Skeletal muscle cell (primary cell): ENCODE results near the gene USF3.

Source experiments
- DNase-seq: peaks from one replicate; pipeline ENCODE4 v3.0.0-alpha.2; 2010; ENCODE audit warnings: low read depth
- H3K4me3 ChIP-seq: 2 replicates; pipeline ENCODE4 v1.5.1; 2011; ENCODE audit warnings: low read depth, mild to moderate bottlenecking, control low read depth, low read length, moderate library complexity

USF3 gene

DNA sequence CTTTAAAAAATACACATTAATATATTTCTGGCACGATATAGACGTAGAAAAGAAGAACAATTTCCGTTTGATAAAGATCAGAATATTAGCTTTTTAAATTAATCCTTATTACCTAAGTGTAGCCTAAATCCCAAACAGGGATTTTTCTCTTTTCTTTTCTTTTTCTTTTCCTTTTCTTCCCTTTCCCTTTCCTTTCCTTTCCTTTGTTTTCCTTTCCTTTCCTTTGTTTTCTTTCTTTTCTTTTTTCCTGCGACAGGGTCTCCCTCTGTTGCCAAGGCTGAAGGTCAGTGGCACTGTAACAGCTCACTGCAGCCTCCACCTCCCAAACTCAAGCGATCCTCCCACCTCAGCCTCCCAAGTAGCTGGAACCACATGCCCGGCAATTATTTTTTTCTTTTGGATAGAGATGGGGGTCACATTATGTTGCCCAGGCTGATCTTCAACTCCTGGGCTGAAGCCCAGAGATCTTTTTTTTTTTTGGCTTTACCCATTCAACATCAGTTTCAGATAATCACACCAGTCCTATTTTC, 1.8 kb upstream of the USF3 start:
- no peak overlapping the region for H3K4me3 ChIP-seq
- no peak for DNase-seq

DNA sequence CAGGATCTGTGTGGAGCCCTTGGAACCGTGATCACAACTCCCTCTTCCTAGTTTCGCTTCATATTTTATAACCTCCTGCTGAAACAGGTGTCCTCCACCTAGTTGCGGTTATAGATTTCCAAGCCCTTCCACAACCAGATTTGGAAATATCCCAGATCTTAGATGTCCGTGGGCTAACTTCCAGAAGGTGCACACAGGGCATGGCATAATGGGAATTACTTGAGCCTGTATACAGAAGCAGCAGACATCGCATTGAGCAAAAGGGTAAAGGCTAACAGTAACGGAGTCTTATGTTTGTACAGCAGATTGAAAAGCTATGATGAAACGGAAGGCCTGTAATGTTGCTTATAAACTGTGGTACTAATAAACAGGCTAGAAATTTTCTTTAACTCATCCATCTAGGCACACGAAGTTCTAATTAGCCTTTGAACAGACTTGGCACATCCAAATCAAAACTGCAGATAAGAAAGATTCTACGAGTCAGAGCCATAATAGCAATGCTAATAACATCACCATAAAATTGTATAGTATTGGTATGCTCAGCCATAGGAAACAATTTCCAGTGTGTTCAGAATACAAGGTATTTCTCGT, 1.2 kb upstream of the USF3 start:
- H3K4me3 ChIP-seq, result peak overlapping the region; percentile 79
- DNase-seq, result no peak

DNA sequence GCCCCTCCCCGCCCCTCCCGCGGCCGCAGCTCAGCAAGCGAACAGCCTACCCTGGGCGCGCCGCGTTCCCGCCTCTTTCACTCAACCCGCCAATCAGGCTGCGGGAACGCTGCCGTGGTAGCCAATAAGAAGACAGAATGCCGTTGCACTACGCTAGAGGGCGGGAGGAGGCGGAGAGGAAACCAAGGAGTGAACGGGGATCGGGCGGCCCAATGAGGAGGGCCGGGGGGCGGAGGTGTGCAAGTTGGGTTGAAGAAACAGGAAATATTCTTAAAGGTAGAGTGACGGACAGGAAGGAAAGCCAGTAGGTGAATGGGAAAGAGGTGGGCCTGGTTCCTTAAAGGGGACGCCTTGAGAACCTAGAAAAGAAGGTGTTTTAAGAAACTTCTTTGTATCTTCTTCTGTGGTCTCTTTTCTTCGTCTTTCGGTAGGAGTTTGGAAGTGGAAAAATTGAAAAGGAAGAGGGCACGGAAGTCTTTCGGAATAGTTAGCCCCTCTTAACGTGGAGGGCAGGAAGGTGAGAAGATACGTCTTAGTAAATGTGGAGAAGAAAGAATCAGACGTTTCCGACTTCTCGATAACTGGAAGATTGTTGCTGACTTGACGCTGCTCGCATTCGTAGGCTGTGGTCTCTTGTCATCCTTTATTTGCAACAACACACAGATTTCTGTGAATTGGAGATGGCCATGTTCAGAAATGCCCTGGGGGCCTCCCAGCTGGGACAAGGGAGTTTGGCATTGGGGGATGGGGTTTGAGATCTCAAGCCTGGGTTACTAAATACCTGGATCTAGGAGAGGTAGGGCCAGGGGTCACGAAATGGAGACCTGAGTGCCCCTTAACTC, 437 bp upstream of the USF3 start:
- peak overlapping the region; percentile 79 for H3K4me3 ChIP-seq
- peak; percentile 98 for DNase-seq

DNA sequence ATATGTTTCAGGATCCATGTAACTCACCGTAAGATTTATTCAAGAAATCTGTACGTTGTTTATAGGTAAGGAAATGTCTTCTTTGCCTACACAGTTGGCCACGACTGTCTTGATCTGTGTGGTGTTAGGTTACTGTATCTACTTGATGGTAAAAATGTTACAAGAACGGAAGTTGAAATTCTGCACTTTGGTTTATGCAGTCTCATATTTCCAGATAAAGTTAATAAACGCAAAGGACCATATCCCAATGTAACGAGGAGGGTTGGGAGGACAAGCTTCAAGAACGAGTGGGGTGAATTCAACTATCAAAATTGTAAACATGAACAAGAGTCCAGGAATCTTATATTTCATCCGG, 1.0 kb downstream of the USF3 start:
- H3K4me3 ChIP-seq, result peak overlapping the region; percentile 77
- DNase-seq, result no peak

DNA sequence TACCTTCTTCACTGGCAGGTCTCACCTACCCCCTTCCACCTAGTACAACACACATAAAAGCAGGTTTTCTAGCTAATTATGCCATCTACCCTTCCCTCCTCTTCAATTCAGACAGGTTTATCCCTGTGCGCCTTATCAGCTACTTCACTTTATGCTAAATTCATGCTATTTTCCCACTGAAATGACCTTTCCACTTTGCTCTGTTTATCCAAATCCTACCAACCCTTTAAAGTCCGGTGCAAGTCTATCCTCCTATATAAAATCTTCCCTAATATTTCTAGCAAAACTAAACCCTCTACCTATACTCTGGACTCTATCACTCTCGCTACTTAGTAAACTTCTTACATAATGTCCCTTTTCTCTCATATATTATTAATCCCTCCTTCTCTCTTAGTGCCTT, 6.0 kb downstream of the USF3 start:
- no peak overlapping the region for H3K4me3 ChIP-seq
- no peak for DNase-seq

DNA sequence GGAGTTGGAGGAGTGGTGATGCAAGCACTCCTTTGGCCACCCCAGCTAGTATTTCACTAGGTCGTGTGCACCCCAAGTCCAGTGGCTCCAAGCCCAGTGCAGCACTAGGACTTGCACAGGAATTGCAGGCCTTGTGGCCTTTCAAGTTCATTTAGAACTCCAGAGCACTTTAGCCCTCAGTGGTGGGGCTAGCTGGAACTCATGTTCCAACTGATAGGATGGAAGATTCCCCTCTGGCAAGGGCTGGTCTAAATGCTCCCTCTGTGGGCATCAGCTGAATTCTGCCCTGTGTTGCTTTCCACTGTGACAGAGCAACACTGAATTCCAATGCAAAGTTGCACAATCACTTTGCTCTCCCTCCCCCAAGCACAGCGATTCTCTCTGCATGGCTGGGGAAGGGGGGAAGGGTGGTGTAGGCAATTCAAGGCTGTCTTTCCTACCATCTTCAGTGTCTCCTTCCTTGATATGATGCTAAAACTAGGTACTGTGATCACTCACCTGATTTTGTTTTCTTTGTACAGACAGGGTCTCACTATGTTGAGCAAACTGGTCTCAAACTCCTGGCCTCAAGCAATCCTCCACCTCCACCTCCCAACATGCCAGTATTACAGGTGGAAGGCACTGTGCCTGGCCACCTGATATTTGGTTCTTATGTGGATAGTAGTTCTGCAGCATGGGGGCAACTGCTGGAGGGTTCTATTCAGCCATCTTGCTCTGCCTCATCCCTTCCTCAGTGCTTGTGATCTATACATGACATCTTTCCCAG, 10.3 kb downstream of the USF3 start:
- no peak overlapping the region for H3K4me3 ChIP-seq

DNA sequence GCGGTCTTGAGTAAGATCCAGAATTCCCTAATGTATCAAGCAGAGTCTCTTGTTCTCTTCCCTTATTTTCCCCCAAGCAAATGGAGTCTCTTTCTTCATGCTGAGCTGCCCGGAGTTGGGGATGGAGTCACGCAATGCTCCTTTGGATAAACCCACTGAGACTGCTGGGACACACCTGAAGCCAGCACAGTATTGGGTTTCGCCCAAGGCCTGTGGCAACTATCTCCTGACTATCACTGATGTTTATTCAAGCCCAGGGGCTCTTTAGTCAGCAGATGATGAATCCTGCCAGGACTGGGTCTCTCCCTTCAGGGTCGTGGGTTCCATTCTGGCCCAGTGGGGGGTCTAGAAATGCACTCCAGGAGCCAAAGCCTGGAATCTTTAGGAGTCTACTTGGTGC, 11.3 kb downstream of the USF3 start:
- H3K4me3 ChIP-seq, result no peak overlapping the region
- DNase-seq, result no peak

More for the DNA sequence above, 10.3 kb downstream of the USF3 start:
- no peak for DNase-seq

DNA sequence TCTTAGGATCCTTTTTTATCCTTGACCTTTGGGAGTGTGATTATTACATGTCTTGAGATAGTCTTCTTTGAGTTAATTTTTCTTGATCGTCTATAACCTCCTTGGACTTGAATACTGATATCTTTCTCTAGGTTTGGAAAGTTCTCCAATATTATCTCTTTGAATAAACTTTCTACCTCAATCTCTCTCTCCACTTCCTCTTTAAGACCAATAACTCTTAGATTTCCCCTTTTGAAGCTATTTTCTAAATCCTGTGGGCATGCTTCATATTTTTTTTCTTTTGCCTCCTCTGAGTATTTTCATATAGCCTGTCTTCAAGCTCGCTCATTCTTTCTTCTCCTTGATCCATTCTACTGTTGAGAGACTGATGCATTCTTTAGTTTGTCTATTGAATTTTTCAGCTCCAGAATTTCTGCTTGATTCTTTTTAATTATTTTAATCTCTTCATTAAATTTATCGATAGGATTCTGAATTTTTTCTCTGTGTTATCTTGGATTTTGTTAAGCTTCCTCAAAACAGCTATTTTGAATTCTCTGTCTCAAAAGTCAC, 12.1 kb downstream of the USF3 start:
- H3K4me3 ChIP-seq, result no peak overlapping the region
- no peak for DNase-seq

DNA sequence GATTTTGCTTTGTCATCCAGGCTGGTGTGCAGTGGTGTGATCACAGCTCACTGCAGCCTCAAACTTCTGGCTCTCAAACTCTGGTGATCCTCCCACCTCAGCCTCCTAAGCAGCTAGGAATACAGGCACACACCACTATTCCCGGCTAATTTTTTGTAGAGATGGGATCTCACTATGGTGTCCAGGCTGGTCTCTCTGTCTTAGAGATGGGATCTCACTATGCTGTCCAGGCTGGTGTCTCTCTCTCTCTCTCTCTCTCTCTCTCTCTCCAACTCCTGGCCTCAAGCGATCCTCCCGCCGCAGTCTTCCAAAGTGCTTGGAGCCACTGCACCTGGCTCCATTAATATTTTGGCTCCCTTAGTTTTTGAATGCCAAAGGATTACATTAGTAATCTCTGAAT, 17.7 kb downstream of the USF3 start:
- DNase-seq, result no peak
- H3K4me3 ChIP-seq, result no peak overlapping the region

DNA sequence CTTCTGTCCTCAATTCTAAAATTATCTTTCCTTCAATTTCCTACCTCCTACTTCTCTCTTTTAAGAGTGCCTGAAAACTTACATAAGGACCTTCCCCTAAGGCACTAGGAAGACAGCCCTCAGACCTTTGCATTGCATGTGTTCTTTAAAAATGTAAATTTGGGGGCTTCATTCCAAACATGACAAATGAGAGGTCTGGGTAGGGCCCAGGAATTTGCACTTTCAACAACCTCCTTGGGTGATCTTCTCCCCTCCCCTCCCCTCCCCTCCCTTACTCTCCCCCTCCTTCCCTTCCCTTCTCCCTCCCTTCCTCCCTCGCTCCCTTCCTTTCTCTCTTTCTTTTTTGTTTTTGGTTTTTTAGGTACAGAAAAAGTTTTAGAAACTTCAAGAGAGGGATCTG, 18.7 kb downstream of the USF3 start:
- no peak overlapping the region for H3K4me3 ChIP-seq
- DNase-seq, result no peak

DNA sequence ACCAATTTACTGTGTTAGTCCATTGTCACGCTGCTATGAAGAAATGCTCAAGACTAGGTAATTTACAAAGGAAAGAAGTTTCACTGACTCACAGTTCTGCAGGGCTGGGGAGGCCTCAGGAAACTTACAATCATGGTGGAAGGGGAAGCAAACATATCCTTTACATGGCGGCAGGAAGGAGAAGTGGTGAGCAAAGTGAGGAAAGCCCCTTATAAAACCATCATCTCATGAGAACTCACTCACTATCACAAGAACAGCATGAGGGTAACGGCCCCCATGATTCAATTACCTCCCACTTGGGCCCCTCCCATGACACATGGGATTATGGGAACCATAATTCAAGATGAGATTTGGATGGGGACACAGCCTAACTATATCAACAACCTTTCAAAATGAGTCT, 20.2 kb downstream of the USF3 start:
- H3K4me3 ChIP-seq, result no peak overlapping the region
- DNase-seq, result no peak

DNA sequence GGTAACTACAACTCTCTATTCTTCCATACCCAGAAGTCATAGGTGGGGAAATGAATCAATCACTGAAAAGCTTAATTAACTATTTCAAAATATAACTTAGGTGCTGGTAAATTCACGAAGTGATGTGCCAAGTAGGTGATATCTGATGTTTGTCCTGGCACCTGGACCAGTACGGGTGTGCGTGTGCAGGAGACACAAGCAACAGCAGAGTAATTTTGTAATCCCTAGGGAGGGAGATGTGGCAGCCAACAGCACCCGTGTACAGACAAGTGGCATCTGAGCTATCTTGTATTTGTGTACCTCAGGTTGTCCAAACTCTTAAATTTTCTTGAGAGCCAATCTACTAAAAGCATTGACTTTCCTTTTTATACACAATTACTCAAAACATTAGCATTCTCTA, 22.8 kb downstream of the USF3 start:
- H3K4me3 ChIP-seq, result no peak overlapping the region
- DNase-seq, result no peak

DNA sequence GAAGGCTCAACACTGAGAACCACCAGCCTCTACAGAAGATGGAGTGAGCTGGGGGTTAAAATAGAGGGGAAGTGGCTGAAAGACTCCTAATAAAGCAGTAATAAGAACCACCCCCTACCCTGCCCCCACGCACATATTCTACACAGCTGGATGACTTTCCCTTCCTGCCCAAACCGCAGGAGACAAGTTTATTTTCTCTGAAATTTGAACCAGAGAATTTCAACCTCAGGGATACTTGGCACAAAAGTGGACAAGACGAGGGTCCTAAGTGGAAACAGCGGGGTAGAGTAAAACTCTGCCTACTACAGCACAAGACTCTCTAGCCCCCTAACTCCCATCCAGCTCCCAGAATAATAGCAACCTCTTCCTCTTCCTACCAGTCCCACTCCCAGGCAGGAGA, 28.4 kb downstream of the USF3 start:
- DNase-seq, result peak; percentile 26
- no peak overlapping the region for H3K4me3 ChIP-seq

DNA sequence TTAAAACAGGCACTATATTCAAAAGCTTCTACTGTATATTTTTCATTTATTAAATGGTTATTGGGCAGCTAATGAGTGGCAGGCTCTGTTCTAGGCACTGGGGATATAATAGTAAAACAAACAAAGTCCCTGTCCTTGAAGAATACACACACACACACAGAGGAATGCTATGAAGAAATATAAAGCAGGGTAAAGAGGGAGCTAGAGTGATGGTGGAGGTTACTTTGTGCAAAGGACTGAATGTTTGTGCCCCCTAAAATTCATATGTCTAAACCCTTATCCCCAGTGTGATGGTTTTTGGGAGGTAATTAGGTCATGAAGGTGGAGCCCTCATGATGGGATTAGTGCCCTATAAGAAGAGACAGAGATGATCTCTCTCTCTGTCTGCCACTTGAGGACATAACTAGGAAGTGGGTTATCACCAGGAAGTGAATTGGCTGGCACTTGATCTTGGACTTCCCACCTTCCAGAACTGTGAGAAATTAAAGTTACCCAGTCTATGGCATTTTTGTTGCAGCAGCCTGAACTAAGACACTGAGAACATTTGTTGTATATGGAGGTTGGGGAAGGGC, 31.8 kb downstream of the USF3 start:
- no peak overlapping the region for H3K4me3 ChIP-seq
- no peak for DNase-seq

DNA sequence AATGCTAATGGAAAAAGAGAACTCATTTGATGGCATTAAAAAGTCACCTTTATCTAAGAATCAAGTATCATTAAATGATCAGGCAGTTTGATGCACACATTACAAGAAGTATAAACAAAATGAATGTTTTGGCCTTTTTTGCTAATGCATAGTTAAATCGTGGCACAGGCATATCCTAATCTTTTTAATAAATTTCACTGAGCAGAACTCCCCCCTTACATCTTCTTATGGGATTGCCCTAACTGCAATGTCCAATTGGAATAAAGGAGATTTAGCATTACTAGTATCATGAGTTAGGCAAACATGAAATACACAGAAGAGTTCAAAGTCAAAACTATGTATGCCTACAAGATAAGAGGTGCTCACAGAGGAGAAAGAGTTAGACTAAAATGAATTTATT, 32.7 kb downstream of the USF3 start:
- H3K4me3 ChIP-seq, result no peak overlapping the region
- DNase-seq, result no peak

DNA sequence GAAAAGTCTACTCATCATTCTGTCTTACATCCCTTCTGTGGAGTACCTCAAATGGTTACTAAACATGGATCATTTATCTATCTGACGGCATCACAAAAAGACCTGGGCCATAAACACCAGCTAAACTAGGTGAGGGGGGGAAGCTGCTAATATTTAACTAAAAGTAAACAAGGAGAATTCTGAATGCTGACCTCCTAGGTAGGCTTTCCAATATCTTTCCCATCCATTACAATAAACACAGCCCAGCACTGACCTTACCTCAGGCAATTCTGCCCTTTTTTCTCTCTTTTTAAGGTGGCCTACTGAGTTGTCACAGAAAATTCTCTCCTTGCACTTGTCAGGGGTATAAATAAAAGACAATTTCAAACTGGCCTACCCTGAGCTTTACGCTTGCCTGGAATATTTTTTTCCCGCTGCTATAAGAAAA, 33.1 kb downstream of the USF3 start:
- no peak for DNase-seq
- no peak overlapping the region for H3K4me3 ChIP-seq

DNA sequence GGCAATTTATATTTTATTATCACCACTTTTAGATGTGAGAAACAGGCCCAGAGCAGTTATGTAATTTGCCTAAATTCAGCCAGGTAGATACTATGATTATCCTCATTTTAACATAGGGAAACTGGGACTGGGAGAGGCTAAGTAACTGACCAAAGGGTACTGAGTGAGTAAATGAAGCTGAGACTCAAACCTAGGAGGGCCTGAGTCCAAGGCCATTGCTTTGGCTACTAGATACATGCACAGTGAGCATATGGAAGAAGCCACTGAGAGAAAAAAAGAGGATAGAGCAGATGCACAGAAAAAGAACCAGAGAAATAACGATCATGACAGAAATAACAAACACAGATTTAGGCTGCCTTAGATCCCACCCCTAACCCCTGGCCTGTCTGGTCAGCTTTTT, 33.6 kb downstream of the USF3 start:
- H3K4me3 ChIP-seq, result no peak overlapping the region

DNA sequence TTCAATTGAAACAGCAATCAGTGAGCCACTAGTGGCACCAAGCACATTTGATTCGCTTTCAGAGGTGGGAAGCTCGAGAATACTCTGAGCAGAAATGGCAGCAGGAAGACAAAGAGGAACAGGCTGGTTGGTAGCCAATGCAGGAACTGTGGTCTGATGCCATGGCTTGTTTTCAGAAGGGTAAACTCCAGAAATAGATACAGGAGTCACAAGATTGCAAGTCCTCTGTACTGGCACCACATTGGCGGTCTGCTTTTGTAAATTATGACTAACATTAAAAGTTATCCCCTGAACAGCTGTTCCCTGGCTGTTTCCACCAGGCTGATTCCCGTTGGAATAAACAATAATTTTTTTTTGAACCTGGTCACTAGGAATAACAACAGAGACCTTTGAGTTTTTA, 35.5 kb downstream of the USF3 start:
- peak; percentile 26 for DNase-seq
- H3K4me3 ChIP-seq, result no peak overlapping the region

More for the DNA sequence above, 33.6 kb downstream of the USF3 start:
- DNase-seq, result no peak

DNA sequence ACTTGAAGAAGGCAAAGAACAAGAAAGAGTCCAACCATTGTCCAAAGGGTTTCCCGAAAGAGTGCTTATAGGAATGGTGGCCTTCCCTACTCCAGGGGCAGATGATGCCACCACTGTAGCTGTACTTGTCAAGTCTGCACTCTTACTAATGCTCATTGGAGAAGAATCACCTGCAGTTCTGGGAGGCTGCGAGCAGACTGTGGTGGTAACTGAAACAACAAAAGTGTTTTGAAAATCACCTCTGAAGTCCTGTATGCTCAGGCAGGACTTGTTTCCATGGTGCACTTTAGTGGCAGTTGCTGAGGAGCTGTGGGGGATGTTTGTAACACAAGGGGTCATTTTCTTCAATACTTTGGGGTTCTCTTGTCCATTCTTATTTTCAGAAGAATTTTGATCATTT, 36.0 kb downstream of the USF3 start:
- no peak for DNase-seq
- H3K4me3 ChIP-seq, result no peak overlapping the region

DNA sequence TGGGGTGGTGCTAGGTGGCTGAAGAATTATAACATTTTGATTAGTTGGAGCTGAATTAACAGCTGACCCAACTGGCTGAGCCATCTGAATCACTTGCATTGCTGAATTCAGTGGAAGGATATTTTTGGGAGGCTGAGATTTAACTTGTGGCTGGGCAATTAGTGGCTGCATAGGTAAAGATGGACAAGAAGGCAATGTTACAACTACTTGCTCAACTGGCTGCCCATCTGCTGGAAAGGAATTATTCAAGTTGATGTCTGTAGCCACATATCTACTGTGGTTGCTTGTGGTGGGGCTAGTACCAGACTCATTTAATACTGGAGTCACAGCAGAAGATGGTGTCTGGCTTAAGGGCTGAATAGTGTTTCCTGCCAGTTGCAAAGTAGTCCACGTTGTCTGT, 36.4 kb downstream of the USF3 start:
- no peak overlapping the region for H3K4me3 ChIP-seq
- no peak for DNase-seq
